ENCODE results near the gene MAB21L1. TPM values are rescaled to one million over a fixed set of nuclear protein-coding genes. Genes with fewer than 3 reads are reported as not detected.

Gene MAB21L1
- polyA plus RNA-seq (2013) = 0.03 TPM in 2 replicates

DNA sequence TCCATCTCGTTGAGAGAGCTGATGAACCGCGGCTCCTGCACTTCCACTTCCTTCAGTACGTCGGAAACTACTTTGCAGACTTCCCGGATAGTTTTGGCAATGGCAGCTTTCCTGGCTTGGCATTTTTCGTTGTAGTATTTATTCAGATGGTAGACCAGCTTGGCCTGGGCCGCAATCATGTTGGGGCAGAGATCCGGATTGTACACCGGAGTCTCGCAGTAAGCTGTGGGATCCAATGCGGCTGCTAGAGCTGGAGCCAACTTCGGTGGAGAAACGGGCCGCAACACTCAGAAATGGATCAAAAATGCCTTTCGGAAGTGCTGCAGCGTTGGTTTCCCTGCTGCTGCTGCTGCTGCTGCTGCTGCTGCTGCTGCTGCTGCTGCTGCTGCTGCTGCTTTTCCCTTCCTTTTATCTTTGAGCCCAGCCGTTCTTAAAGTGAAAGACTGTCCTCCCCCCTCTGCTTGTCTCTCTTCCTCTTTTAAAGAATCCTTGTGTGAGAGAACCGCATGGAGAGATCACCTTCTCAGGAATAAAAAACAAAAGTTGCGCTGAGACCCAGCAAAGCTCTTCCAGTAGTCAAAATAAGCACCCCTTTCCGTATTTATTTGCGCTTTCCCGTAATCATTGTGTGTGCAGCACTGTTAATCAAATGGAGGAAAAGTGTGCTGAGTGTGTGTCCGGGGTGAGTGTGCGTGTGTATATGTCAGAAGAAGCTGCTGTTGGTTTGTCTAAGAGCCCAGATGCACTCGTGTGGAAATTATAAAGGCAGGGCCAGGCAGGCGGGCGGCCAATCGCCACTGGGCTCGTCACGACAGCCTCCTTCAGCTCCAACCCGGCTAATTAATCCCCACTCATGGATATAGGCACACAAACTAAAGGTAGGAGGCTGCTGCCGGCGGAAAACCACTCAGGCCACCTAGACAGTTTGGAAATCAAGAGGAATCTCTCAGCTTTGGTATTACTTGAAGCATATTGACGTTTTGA lies at the start of gene MAB21L1:
Gene MAB21L1 (minus strand): TSS at position 730 of the 984 bp plus-strand sequence. CDS start 551 bp downstream, at position 179.
- Histone ChIP-seq H2BK120ac (ENCODE audit: insufficient read depth, low read length, poor library complexity) (no peak within 1 kb of the TSS), H4K8ac (ENCODE audit: low read depth, low read length) (no peak within 1 kb of the TSS), H4K91ac (ENCODE audit: low read depth, low read length) (no peak within 1 kb of the TSS), H4K12ac (ENCODE audit: low read depth, low read length) (no peak within 1 kb of the TSS), H3K18ac (ENCODE audit: low read length) (no peak within 1 kb of the TSS), H2AFZ (ENCODE audit: insufficient read depth, low read length, poor library complexity) (no peak within 1 kb of the TSS), H3K36me3 (ENCODE audit: control insufficient read depth in 1 of 2, insufficient read depth in 2 of 2, low read length in 2 of 2) (no peaks in the 10 kb centered on the region), H3K23ac (ENCODE audit: low read length) (no peak within 1 kb of the TSS), H3K27me3 (ENCODE audit: insufficient read depth, low read length) (peaks cover 49% of the 10 kb centered on the region), H2BK5ac (ENCODE audit: low read depth, low read length, poor library complexity) (no peak within 1 kb of the TSS), H3K4me1 (ENCODE audit: control insufficient read depth in 1 of 2, insufficient read depth in 2 of 2, low read length in 2 of 2) (peaks cover 15 to 17% of the 10 kb centered on the region in 2 experiments), H3K4me3 (ENCODE audit: low read depth, low read length) (no peak within 1 kb of the TSS), H3K14ac (ENCODE audit: low read length) (no peak within 1 kb of the TSS), H3K9me3 (ENCODE audit: insufficient read depth, low read depth, low read length) (peaks cover 8% of the 10 kb centered on the region), H3K9ac (ENCODE audit: low read length) (no peak within 1 kb of the TSS), H3K79me2 (ENCODE audit: control insufficient read depth, insufficient read depth, low read length, poor library complexity) (no peaks in the 10 kb centered on the region), H2AK5ac (ENCODE audit: low read length) (no peak within 1 kb of the TSS), H3K4me2 (ENCODE audit: low read length) (peak within 1 kb of the TSS; percentile 65), H3K27ac (ENCODE audit: low read depth, low read length) (no peak within 1 kb of the TSS), H3K79me1 (ENCODE audit: low read length) (no peaks in the 10 kb centered on the region), H3K4ac (ENCODE audit: low read depth, low read length) (no peak within 1 kb of the TSS), H2BK12ac (ENCODE audit: low read length) (no peak within 1 kb of the TSS)
- DNase-seq = peak; percentile 2 to 6
- WGBS (ENCODE audit: extremely low coverage, insufficient coverage, insufficient read length) = no CpG with 5 or more reads among the region's 35 CpGs

DNA sequence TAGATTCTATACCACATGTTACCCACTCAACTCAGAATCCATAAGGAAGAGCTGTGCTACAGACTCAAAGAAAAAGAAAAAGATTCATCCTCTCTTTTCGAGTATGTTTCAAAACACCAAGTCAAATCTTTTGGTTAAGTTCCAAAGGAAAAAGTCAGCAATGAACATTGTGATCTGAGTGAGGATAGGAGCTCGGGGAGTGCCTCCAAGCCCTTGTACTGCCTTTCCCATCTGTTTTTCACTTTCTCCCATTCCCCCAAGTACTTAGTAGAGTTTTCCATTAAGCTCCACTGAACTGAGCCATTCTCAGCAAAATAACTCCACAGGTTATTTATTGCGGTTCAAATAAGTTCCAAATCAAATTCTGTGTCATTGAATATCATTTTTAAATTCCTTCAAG lies 47.7 kb upstream of the MAB21L1 start:
- Histone ChIP-seq H2BK5ac (ENCODE audit: low read depth, low read length, poor library complexity) (no peak overlapping the region), H3K79me1 (ENCODE audit: low read length) (no peaks in the 10 kb centered on the region), H2AFZ (ENCODE audit: insufficient read depth, low read length, poor library complexity) (no peak overlapping the region), H2BK12ac (ENCODE audit: low read length) (no peak overlapping the region), H4K91ac (ENCODE audit: low read depth, low read length) (no peak overlapping the region), H2AK5ac (ENCODE audit: low read length) (no peak overlapping the region), H3K4me2 (ENCODE audit: low read length) (no peak overlapping the region), H3K4me1 (ENCODE audit: control insufficient read depth in 1 of 2, insufficient read depth in 2 of 2, low read length in 2 of 2) (no peaks in the 10 kb centered on the region), H3K14ac (ENCODE audit: low read length) (no peak overlapping the region), H3K9ac (ENCODE audit: low read length) (no peak overlapping the region), H3K27me3 (ENCODE audit: insufficient read depth, low read length) (no peaks in the 10 kb centered on the region), H4K12ac (ENCODE audit: low read depth, low read length) (no peak overlapping the region), H3K4me3 (ENCODE audit: low read depth, low read length) (no peak overlapping the region), H3K79me2 (ENCODE audit: control insufficient read depth, insufficient read depth, low read length, poor library complexity) (no peaks in the 10 kb centered on the region), H3K18ac (ENCODE audit: low read length) (no peak overlapping the region), H3K27ac (ENCODE audit: low read depth, low read length) (no peak overlapping the region), H3K23ac (ENCODE audit: low read length) (no peak overlapping the region), H4K8ac (ENCODE audit: low read depth, low read length) (no peak overlapping the region), H3K36me3 (ENCODE audit: control insufficient read depth in 1 of 2, insufficient read depth in 2 of 2, low read length in 2 of 2) (no peaks in the 10 kb centered on the region), H3K9me3 (ENCODE audit: insufficient read depth, low read depth, low read length) (no peaks in the 10 kb centered on the region), H2BK120ac (ENCODE audit: insufficient read depth, low read length, poor library complexity) (no peak overlapping the region), H3K4ac (ENCODE audit: low read depth, low read length) (no peak overlapping the region)
- WGBS (ENCODE audit: extremely low coverage, insufficient coverage, insufficient read length) = no CpG with 5 or more reads among the region's 3 CpGs
- no peak for DNase-seq

- H3K4ac ChIP-seq (ENCODE audit: low read depth, low read length) = no peak overlapping the region
- H3K79me1 ChIP-seq (ENCODE audit: low read length) = no peaks in the 10 kb centered on the region
- H3K9me3 ChIP-seq (ENCODE audit: insufficient read depth, low read depth, low read length) = no peaks in the 10 kb centered on the region
- H3K4me1 ChIP-seq (ENCODE audit: control insufficient read depth in 1 of 2, insufficient read depth in 2 of 2, low read length in 2 of 2) = no peaks in the 10 kb centered on the region
- H3K14ac ChIP-seq (ENCODE audit: low read length) = no peak overlapping the region
- no peak overlapping the region for H2AFZ ChIP-seq (ENCODE audit: insufficient read depth, low read length, poor library complexity)
- H2BK120ac ChIP-seq (ENCODE audit: insufficient read depth, low read length, poor library complexity) = no peak overlapping the region
- H2BK12ac ChIP-seq (ENCODE audit: low read length) = no peak overlapping the region
- H3K23ac ChIP-seq (ENCODE audit: low read length) = no peak overlapping the region
- no peaks in the 10 kb centered on the region for H3K36me3 ChIP-seq (ENCODE audit: control insufficient read depth in 1 of 2, insufficient read depth in 2 of 2, low read length in 2 of 2)
- no peak overlapping the region for H4K12ac ChIP-seq (ENCODE audit: low read depth, low read length)
- H3K27me3 ChIP-seq (ENCODE audit: insufficient read depth, low read length) = no peaks in the 10 kb centered on the region
- no peak overlapping the region for H3K18ac ChIP-seq (ENCODE audit: low read length)
- H3K27ac ChIP-seq (ENCODE audit: low read depth, low read length) = no peak overlapping the region
- WGBS (ENCODE audit: extremely low coverage, insufficient coverage, insufficient read length) = no CpG with 5 or more reads among the region's 5 CpGs
- no peak overlapping the region for H2BK5ac ChIP-seq (ENCODE audit: low read depth, low read length, poor library complexity)
- no peak overlapping the region for H3K4me2 ChIP-seq (ENCODE audit: low read length)
- no peak overlapping the region for H4K8ac ChIP-seq (ENCODE audit: low read depth, low read length)
- no peak for DNase-seq
- no peaks in the 10 kb centered on the region for H3K79me2 ChIP-seq (ENCODE audit: control insufficient read depth, insufficient read depth, low read length, poor library complexity)
- no peak overlapping the region for H4K91ac ChIP-seq (ENCODE audit: low read depth, low read length)
- no peak overlapping the region for H2AK5ac ChIP-seq (ENCODE audit: low read length)
- no peak overlapping the region for H3K9ac ChIP-seq (ENCODE audit: low read length)
- no peak overlapping the region for H3K4me3 ChIP-seq (ENCODE audit: low read depth, low read length)
Observed at GRCh38 chr13:35518337-35518946, 42.0 kb upstream of the MAB21L1 start.

- Histone ChIP-seq H3K4me1 (ENCODE audit: control insufficient read depth in 1 of 2, insufficient read depth in 2 of 2, low read length in 2 of 2) (no peaks in the 10 kb centered on the region), H4K91ac (ENCODE audit: low read depth, low read length) (no peak overlapping the region), H3K14ac (ENCODE audit: low read length) (no peak overlapping the region), H3K4me3 (ENCODE audit: low read depth, low read length) (no peak overlapping the region), H2AK5ac (ENCODE audit: low read length) (no peak overlapping the region), H3K4me2 (ENCODE audit: low read length) (no peak overlapping the region), H3K27ac (ENCODE audit: low read depth, low read length) (no peak overlapping the region), H3K36me3 (ENCODE audit: control insufficient read depth in 1 of 2, insufficient read depth in 2 of 2, low read length in 2 of 2) (no peaks in the 10 kb centered on the region), H3K18ac (ENCODE audit: low read length) (no peak overlapping the region), H2BK120ac (ENCODE audit: insufficient read depth, low read length, poor library complexity) (no peak overlapping the region), H3K23ac (ENCODE audit: low read length) (no peak overlapping the region), H4K8ac (ENCODE audit: low read depth, low read length) (no peak overlapping the region), H3K4ac (ENCODE audit: low read depth, low read length) (no peak overlapping the region), H3K79me2 (ENCODE audit: control insufficient read depth, insufficient read depth, low read length, poor library complexity) (no peaks in the 10 kb centered on the region), H2AFZ (ENCODE audit: insufficient read depth, low read length, poor library complexity) (no peak overlapping the region), H3K9ac (ENCODE audit: low read length) (no peak overlapping the region), H3K27me3 (ENCODE audit: insufficient read depth, low read length) (no peaks in the 10 kb centered on the region), H3K9me3 (ENCODE audit: insufficient read depth, low read depth, low read length) (no peaks in the 10 kb centered on the region), H2BK12ac (ENCODE audit: low read length) (no peak overlapping the region), H3K79me1 (ENCODE audit: low read length) (no peaks in the 10 kb centered on the region), H2BK5ac (ENCODE audit: low read depth, low read length, poor library complexity) (no peak overlapping the region), H4K12ac (ENCODE audit: low read depth, low read length) (no peak overlapping the region)
- WGBS (ENCODE audit: extremely low coverage, insufficient coverage, insufficient read length) = no CpG with 5 or more reads among the region's 6 CpGs
- no peak for DNase-seq
Observed at GRCh38 chr13:35514801-35515502, 38.5 kb upstream of the MAB21L1 start.
